GM18873 (cell line): ENCODE data around the gene C1RL.
"Not testable (repeated sequence)": the region's sequence is repeated elsewhere in the genome, so short reads cannot be mapped to it uniquely, and the experiment has no call there.

Experiments used
- ATAC-seq: cut with Tn5 transposase; IDR thresholded peaks from one replicate; pipeline ENCODE4 v1.9.1; 2021; ENCODE audit warnings: mild to moderate bottlenecking, moderate library complexity, moderate number of reproducible peaks; ENCODE audit not compliant: unreplicated experiment, low FRiP score

Gene C1RL

DNA sequence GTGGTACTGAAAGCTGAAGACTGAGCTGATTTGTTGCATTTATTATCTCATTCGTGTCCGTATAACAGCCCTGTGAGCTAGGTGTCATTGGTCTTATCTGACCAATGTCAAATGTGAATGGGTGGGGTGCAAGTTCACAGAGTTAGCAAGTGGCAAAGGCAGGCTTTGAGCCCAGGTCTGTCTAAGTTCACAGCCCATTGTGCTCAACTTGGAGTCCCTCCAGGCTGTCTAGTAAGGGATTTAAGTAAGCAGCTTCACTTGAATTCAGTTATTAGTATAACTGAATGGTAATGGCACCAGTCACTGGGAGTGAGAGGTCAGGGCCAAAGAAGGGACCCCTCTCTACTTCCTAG lies 40.0 kb downstream of the C1RL start:
- ATAC-seq, result no peak

GRCh38 chr12:7068240-7068993 lies 40.6 kb downstream of the C1RL start:
- no peak for ATAC-seq

DNA sequence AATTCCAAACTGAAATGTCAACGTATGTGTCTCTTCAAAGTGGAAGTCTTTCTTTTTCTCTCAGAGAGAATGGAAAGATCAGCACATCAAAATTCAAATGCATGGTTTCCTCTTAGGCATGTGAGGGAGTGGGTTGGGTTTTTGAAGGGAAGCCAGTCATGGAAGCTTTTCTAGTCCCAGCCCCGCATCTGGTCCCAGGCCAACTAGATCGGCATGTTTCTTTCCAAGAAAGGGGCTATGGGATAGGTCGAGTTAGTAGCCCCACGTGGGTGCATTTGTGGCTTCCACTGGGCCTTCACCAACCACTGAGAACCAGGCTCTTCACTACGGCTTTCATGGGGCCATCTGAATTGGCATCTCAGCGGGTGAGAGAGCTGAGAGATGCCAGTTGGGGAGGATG lies 41.9 kb downstream of the C1RL start:
- no peak for ATAC-seq

GRCh38 chr12:7066596-7066995 lies 42.4 kb downstream of the C1RL start:
- no peak for ATAC-seq

DNA sequence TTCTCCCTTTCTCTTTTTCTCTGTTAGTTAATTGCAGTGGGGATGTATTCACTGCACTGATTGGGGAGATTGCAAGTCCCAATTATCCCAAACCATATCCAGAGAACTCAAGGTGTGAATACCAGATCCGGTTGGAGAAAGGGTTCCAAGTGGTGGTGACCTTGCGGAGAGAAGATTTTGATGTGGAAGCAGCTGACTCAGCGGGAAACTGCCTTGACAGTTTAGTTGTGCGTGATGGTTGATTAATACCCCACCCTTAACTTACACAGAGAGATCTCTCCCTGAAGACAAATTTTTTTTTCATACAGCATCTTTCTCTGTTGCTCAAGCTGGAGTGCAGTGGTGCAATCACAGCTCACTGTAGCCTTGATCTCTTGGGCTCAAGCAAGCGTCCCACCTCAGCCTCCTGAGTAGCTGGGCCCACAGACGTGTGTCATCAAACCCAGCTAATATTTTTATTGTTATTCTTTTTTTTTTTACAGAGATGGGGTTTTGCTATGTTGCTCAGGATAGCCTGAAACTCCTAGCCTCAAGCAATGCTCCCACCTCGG lies 43.9 kb downstream of the C1RL start:
- no peak for ATAC-seq

- no peak for ATAC-seq
Observed at GRCh38 chr12:7064516-7064915, 44.5 kb downstream of the C1RL start.

DNA sequence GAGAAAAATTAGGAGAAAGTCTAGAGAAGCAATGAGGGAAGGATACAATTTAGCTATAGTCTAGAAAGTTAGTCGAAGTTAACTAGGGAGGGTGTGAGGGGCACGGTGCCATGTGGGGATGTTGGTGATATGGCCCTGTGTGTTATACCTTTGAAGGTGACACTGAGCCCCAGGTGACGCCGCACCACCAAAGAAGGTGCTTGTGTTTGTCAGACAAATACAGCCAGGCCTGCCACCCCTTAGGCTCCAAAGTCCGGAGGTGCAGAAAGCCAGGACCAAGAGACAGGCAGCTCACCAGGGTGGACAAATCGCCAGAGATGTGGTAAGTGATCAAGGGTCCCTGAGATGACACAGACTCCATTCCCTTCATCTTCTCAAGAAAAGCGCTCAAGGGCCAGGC lies 47.4 kb downstream of the C1RL start:
- no peak for ATAC-seq

GRCh38 chr12:7061138-7061537 lies 47.9 kb downstream of the C1RL start:
- no peak for ATAC-seq

DNA sequence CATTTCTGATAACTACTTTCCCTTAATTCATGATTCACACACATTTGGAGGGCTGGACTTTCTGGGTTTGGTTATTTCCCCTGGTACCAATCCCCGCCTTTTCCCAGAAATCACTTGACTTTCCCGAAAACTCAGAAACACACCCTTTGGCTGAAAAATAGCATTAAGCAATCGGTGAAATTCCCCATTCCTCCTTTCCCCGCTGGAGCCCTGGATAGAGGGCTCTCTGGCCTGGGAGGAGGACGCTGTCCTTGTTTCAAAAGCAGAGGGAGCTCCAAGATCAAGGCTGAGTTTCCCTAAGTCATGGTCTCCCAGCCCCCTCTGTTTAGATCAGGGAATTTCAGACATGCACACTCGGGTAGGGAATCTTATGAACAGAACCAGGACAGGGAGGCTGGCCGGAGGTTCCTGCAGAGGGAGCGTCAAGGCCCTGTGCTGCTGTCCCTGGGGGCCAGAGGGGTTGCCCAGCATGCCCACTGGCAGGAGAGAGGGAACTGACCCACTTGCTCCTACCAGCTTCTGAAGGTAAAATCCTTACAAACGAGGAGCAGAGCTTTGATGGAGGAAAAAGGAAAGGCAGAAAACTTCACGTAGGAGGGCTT lies 48.6 kb downstream of the C1RL start, which contains the start of gene C1S:
Gene C1S (plus strand): TSS at position 366 of the 602 bp plus-strand sequence. CDS start 1,195 bp downstream, outside the sequence.
- ATAC-seq, result no peak

DNA sequence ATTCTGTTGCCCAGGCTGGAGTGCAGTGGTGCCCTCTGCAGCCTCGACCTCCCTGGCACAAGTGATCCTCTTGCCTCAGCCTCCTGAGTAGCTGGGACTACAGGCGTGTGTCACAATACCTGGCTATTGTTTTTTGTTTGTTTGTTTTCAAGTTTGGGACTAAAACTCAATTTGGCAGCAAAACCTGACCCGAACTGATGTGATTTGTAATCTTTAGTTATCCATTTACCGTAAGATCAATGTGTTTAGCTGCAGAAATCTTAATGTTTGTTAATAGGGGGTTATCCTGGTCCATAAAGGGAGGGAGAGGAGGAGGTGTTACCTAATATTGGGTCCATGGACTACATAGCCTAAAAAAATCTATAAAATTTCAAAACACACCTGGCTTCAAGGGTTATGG lies 49.2 kb downstream of the C1RL start:
- no peak for ATAC-seq

DNA sequence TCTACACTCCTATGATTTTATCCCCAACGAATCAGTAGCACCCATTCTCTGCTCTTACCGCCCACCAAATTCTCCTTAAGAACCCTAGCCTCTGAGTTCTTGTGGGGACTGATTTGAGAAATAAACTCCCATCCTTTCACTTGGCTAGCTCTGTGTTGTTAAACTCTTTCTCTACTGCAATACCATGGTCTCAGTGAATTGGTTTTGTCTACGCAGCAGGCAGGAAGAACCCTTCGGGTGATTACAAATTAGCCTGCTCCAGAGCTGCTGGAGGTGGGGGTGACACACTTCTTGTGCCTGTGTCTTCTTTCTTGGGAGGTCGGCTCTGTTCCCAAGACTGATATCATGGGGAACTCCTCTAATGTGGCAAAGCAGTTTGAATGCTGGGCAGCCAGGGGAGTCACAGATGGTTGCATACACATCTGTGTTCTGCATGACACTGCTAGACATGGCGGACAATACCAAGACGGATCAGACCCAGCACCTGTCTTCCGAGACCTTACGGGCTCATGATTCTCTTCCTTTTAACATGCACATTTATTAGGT lies 50.1 kb downstream of the C1RL start:
- no peak for ATAC-seq

GRCh38 chr12:7058163-7058845 lies 50.7 kb downstream of the C1RL start:
- ATAC-seq, result no peak

DNA sequence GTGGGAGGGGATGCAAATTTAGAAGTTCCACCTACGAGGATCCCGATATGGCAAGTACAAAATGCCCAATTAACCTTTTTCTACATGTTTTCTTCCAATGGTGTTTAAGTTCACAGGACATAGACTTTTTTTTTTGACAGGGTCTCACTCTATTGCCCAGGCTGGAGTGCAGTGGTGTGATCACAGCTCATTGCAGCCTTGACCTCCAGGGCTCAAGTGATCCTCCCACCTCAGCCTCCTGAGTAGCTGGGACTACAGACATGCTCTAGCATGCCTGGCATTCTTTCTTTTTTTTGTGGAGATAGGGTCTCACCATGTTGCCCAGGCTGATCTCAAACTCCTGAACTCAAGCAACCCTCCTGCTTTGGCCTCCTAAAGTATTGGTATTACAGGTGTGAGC lies 53.3 kb downstream of the C1RL start:
- not testable (repeated sequence) for ATAC-seq

- ATAC-seq, result no peak
Observed at GRCh38 chr12:7054925-7055324, 54.1 kb downstream of the C1RL start.

GRCh38 chr12:7049973-7050372 lies 59.0 kb downstream of the C1RL start:
- ATAC-seq, result not testable (repeated sequence)

DNA sequence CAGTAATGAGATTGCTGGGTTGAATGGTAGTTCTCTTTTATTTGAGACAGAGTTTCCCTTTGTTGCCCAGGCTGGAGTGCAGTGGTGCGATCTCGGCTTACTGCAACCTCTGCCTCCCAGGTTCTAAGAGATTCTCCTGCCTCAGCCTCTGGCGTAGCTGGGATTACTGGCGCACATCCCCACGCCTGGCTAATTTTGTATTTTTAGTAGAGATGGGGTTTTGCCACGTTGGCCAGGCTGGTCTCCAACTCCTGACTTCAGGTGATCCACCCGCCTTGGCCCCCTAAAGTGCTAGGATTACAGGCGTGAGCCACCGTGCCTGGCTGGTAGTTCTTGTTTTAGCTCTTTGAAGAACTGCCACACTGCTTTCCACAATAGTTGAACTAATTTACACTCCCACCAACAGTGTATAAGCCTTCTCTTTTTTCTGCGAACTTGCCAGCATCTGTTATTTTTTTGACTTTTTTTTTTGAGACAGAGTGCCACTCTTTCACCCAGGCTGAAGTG lies 59.5 kb downstream of the C1RL start:
- not testable (repeated sequence) for ATAC-seq

- ATAC-seq, result no peak
Observed at GRCh38 chr12:7047306-7047705, 61.7 kb downstream of the C1RL start.

DNA sequence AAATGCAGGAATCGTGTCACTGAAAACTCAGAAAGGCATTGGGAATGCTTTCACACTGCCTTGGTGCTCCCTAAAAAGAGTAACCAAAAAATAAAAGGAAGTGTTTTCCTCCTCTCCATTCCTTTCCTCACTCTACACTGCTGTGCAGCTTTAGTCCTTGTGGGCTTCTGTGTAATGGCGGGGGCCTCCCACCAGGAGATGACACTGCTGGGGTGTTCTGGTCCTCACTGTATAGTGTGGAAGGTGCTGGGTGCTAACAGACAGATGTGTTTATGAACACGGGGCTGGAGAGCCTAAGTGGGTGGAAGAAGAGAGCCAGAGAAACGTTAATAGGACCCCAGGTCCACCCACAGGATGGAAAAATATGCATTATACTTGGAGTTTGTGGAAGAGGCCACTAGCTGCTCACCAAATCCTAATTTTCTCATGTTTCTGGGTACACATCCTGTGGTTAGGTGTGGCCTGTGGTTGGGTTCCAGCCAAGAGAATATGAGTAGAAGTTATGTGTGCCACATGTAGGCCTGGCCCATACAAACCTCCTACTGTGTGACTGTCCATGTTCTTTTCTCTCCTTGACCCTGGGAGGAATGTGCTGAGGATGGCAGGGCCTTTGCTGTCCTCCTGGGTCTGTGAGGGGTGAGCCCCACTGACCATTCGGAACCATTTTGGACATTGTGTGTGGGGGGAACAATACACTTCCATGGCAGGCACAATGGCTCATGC lies 62.5 kb downstream of the C1RL start:
- ATAC-seq, result no peak

- ATAC-seq, result no peak
Observed at GRCh38 chr12:7045913-7046312, 63.1 kb downstream of the C1RL start.
